NCI-H2196 (cell line): Measurements from ENCODE around the gene UBA7.
"Not testable (repeated sequence)": the region's sequence is repeated elsewhere in the genome, so short reads cannot be mapped to it uniquely, and the experiment has no call there.

Experiments used
- DNase-seq: peaks from one replicate; lab custom pipeline; 2025; ENCODE audit not compliant: unreplicated experiment; lab: John Stamatoyannopoulos, UW

UBA7 gene

DNA sequence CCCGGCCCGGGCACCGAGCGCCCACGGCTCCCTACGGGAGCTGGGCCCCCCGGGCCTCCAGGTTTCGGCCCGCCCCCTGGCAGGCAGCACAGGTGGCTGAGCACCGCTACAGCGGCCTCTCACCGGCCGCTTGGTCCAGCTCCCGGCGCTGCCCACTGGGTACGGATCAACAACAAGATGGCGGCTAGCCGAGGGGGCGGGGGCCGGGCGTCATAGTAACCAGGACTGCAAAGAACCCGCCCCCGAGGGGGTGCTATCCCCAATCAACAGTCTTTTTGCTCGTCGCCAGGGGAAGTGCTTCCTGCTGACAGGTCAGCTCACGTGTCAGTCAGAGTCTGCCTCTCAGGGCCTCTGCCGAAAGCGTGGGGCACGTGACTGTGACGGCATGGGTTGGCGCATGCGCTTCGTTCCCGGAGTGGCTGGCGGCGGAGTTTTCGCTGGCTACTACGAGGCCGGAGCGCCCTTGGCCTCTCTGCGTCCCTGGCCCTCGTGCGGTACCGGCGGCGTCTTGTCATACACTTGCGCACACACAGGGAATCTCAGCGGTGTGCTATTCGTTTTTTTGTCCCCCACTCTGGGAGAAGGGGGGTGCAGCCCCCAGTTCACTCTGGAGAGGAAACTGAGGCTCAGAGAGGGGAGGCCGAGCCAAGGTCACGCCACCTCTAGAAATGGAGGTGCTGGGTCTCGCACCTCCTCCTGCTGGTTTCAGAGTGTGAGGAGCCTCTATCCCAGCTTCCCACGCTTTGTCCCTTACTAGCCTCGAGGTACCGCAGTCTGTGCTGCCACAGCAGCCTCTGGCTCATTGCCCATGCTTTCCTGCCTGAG, 27.2 kb downstream of the UBA7 start, which contains the start of gene IP6K1:
Gene IP6K1 (minus strand): TSS at position 186 of the 825 bp plus-strand sequence. CDS start 38,502 bp downstream, outside the sequence.
- peak; percentile 92 for DNase-seq

DNA sequence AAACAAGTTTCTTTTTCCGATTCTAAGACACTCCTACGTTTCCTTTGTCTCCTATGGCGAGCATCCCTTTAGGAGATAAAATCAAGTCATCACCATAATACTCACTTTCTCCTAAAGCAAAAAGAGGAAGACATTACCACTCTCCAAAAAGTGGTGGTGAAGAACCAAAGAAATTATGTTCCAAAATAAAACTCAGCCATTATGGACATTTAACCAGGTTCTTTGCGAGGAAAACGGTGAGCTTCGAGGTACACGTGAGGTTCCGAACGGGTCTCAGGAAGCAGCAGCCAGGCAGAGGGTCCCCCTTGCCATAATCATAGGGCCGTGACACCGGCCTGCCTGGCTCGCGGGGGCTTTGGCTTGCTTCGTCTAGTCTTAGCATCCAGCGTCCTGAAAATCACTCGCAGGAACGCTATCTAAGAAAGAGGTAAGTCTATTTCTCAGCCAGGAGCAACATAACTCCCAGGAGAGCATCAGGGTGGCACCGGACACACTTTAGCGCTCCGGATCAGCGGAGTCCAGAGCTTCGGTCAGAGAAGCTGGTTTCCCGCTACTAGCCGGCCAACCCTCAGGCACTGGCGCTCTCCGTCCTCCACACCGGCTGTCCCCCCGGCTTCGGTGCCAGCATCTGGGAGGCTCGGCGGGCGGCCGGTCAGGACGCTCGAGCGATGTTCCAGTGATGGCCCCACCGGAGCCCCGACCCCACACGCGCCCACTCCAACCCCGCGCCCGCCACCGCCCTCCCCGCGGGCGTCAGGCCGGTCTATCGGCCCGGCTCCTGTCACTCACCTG, 28.0 kb downstream of the UBA7 start:
- DNase-seq, result no peak

DNA sequence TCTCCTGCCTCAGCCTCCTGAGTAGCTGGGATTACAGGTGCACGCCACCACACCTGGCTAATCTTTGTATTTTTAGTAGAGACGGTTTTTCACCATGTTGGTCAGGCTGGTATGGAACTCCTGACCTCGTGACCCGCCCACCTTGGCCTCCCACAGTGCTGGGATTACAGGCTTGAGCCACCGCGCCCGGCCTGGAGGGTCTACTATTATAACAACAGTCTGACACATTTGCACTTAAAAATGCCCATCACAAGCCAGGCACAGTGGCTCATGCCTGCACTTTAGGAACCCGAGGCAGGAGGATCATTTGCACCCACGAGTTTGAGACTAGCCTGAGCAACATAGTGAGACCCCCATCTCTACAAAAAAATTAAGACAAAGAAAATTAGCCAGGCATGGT, 31.5 kb downstream of the UBA7 start:
- not testable (repeated sequence) for DNase-seq

DNA sequence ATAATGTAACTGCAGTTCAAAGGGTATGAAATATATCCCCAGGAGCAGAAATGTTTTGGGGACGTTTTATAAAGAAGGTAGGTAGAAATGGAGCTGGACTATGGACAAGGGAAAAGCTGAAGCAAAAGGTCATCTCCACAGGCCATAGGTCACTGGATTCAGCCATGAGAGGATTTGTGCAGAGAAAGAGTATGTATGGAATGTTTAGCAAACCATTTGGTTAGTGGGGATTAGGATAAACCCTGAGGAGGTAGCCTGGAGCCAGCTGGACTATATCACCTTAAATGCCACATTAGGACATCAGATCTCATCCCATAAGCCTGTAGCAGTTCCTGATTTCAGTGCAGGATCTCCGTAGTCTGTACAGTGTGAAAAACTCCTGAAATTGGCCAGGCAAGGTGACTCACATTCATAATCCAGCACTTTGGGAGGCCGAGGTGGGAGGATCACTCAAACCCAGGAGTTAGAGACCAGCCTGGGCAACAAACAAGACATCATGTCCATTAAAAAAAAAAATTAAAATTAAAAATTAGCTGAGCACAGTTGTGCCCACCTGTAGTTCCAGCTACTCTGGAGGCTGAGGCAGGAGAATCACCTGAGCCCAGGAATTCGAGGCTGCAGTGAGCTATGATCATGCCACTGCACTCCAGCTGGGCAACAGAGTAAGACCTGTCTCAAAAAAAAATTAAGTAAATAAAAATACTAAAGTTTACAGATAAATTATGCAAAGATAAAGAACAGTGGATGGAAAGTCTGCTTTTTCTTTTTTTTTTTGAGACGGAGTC, 32.1 kb downstream of the UBA7 start:
- no peak for DNase-seq

DNA sequence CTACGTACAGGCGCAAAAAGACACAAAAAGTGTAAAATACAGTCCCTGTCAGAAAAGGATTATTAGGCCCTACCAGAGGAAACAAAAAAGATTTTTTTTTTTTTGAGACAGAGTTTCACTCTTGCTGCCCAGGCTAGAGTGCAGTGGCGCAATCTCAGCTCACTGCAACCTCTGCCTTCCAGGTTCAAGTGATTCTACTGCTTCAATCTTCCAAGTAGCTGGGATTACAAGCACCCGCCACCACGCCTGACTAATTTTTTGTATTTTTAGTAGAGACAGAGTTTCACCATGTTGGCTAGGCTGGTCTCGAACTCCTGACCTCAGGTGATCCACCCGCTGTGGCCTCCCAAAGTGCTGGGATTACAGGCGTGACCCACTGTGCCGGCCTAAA, 32.8 kb downstream of the UBA7 start:
- DNase-seq, result not testable (repeated sequence)

DNA sequence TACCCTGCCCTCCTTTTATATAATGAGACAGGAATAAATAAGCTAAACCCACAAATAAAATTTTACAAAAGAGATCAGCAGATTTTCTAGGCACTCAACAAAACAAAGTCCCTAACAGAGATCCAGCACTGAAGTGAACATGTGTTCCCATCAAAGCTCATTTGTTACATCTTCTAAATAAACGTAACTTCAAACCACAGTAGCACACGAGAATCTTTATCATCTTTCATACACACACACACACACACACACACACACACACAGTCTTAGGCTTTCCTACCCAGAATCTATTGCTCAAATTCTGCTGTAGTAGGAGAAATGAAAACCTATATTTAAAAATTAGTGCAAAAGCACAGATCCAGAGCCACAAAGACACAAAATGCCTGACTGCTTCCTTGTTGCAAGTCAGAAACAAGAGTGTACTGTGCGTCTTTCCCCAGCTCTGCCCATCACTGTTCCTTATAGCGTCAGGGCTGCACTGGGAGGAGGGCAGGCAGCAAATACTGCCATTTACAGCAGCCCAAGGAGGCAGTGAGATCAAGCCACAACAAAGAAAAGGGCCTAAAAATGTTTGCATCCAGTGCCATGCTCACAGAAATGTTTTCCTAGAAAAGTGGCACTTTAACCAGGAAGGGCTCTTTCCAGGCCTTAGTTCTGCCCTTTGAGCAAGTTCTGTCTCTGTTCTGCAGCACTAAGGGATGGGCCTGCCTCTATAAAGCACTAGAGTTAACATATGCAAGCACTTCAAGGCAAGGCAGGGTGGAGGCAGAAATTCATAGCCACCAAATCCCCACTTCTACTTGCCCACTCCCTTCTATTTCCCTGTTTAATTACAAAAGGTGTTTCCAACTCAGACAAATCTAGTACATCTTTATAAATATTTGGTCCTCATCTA, 33.4 kb downstream of the UBA7 start:
- DNase-seq, result no peak

DNA sequence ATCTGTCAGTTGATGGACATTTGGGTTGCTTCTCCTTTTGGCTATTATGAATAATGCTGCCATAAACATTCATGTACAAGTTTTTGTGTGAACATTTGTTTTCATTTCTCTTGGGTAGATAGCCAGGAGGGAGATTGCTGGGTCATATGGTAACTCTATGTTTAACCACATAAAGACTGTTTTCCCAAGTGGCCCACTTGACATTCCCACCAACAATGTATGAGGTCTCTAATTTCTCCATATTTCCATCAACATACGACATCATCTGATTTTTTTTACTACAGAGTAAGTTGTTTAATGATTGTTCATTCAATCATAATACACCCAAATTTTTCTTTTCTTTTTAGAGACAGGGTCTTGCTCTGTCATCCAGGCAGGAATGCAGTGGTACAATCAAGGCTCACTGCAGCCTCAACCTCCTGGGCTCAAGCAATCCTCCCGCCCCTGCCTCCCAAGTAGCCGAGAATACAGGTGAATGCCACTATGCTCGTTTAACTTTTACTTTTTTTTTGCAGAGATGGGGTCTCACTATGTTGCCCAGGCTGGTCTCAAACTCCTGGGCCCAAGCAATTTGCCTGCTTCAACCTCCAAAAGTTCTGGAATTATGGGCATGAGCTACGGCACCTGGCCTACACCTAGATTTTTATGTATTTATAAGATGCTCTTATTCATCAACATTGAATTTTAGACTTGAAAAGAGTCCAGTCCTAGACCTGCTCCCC, 34.2 kb downstream of the UBA7 start:
- DNase-seq, result no peak

DNA sequence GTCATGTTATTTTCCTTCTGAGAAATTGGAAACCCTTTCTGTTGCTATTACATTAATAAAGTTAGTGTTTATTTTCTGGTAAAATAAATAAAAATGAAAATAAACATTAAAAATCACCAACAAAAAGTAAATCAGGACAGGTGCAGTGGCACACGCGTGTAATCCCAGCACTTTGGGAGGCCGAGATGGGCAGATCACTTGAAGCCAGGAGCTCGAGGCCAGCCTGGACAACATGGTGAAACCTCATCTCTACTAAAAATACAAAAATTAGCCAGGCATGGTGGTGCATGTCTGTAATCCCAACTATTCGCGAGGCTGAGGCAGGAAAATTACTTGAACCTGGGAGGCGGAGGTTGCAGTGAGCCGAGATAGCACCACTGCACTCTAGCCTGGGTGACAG, 37.7 kb downstream of the UBA7 start:
- DNase-seq, result not testable (repeated sequence)

DNA sequence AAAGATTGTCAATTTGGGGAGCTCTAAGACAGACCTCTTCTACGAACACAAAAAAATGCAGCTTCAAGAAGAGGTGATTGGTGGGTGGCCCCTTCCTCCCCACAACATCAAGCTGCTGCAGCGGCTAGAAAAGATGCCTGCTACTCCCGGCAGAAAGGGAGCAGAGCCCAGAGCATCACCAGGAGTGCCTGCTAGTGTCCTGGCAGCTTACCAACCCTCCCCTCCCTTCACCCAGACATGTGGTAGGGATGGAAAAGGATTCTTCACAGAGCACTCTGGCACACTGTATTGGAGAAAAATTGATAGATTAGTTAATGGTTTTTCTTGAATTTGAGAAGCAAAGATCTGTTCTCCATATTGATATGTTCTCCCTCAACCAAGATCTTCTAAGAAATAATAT, 38.2 kb downstream of the UBA7 start:
- DNase-seq, result peak; percentile 1

DNA sequence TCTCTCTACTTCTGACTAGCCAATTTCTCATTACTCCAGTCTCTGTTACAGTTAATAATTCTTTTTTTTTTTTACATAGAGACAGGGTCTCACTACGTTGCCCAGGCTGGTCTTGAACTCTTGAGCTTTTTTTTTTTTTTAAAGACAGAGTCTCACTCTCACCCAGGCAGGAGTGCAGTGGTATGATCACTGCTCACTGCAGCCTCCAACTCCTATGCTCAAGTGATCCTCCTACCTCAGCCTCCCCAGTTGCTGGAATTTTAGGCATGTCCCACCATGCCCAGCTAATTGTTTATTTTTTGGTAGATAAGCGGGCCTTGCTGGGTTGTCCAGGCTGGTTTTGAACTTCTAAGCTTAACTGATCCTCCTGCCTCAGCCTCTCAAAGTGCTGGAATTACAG, 41.0 kb downstream of the UBA7 start:
- DNase-seq, result no peak

DNA sequence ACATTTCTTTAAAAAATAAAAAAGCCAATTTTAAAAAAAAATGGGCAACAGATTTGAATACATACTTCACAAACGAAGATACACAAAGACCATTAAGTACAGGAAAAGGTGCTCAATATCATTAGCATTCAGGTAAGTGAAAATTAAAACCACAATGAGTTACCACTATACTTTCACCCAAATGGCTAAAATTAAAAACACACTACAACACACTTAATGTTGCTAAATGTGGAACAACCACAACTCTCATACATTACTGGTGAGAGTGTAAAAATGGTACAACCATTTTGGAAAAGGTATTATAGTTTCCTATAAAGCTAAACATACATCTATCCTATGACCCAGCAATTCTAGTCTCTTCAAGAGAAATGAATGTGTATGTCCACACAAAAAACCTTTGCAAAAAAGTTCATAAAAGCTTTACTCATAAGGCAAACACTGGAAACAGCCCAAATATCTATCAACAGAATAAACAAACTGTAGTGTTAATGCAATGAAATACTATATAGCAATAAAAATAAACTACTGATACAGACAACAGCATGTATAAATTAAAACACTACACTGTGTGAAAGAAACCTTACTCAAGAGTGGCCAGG, 42.3 kb downstream of the UBA7 start:
- no peak for DNase-seq

DNA sequence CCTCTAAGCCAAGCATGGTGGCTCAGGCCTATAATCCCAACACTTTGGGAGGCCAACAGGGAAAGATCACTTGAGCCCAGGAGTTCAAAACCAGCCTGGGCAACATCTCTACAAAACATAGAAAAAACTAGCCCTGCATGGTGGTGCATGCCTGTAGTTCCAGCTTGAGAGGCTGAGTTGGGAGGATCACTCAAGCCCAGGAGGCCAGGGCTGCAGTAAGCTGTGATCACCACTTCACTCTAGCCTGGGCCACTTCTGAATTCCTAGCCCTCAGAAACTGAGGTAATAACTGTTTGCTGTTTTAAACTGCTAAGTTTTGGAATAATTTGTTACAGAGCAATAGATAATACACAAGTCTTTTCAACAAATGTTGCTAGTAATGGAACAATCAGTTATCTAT, 43.8 kb downstream of the UBA7 start:
- no peak for DNase-seq

DNA sequence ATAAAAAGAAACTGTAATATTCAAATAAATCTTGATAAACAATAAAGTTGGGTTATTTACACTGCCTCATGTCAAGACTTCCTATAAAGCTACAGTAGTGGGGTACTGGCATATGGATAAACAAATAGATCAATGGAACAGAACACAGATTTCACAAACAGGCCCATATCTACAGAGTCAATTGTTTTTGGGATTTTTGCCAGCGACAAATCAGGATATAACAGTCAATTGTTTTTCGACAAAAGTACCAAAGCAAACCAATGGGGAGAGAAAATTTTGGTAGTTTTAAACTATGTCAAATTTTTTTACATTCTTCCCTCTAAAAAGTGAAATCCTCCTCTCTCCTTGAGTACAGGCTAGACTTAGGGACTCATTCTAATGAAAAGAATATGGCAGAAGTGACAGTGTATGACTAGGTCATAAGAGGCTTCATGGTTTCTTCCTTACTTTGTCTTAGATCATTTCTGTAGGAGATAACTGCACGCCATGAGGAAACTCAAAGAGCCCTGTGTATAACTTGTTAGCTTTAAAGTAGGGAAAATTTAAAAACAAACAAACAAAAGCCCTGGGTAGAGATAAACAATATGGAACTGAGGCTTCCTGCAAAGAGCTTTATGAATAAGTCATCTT, 44.4 kb downstream of the UBA7 start:
- DNase-seq, result no peak

DNA sequence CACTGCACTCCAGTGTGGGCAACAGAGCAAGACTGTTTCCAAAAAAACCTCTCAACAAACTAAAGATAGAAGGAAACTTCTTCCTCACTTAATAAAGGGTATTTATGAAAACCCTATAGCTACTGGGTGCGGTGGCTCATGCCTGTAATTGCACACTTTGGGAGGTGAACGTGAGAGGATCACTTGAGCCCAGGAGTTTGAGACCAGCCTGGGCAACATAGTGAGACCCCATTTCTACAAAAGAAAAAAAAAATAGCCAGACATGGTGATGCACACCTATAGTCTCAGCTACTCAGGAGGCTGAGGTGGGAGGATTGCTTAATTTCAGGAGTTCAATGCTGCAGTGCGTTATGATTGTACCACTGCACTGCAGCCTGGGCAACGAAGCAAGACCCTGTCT, 49.8 kb downstream of the UBA7 start:
- no peak for DNase-seq

DNA sequence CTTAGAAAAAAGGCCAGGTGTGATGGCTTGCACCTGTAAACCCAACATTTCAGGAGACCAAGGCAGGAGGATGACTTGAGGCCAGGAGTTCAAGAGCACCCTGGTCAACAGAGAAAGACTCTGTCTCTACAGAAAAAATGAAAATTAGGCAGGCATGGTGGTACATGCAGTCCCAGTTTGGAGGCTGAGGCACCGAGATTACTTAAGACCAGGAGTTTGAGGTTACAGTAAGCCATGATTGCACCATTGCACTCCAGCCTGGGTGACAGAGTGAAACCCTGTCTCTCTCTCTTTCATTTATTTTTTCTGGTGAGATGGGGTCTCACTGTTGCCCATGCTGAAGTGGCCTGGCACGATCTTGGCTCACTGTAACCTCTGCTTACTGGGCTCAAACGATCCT, 52.1 kb downstream of the UBA7 start:
- no peak for DNase-seq

DNA sequence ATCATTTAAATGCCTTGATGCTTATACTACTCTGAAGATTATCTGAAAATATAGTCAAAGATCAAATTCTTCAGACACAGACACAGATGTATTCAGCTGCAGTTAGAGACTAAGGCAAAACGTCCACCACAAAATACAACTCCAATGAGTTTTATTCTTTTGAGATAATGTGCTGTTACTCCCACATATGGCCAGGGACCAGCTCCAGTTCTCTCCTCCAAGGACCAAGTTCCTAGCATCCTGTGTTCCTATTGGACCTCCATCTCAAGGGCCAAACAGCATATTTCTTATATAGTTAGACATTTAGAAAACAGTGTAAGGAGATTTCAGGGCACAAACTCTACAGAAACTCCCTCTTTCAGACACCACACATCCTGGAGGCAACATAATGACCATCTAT, 54.5 kb downstream of the UBA7 start:
- DNase-seq, result no peak

DNA sequence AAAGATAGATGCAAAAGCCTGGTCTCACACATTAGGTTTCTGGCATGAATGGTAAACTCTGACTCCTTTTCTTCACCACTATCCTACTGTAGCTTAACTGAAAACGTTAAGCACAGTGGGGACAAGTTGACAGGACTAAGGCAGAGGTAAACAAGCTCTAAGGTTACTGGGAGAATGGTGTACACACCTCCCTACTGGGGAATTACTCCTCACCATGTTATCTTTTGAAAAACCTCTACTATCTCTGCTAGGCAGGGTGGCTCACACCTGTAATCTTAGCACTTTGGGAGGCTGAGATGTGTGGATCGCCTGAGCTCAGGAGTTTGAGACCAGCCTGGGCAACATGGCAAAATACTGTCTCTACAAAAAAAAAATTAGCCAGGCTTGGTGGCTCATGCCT, 56.6 kb downstream of the UBA7 start:
- no peak for DNase-seq

DNA sequence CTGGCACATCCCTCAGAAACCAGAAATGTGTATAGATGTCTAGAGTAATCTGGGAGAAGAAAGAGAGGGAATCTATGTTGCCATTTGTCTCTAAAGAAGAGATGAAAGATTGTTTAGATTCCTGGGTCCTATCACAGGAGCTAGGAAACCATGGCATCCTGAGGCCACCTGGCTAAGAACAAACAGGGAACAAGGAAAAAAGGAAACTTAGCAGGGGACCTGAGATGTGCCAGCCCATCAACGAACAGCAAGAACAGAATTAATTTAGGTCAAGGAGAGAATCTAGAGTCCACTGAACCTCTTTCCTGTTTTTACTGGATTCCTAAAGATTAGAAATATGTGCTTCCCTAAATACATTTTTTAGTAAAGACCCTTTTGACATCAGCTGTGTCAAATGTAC, 57.7 kb downstream of the UBA7 start:
- no peak for DNase-seq
